Neuron (in vitro differentiated cells): ENCODE results near the gene ITGA1.
A peak's percentile ranks its signal among the peaks of the same experiment; 100 is the strongest.

Experiments used
- H2AFZ ChIP-seq: one replicate; pipeline ENCODE4 v1.6.1; 2013; ENCODE audit warnings: low read depth, mild to moderate bottlenecking, inconsistent platforms, low read length, moderate library complexity
- H3K27me3 ChIP-seq: one replicate; pipeline ENCODE4 v1.6.1; 2013; ENCODE audit warnings: low read length; ENCODE audit not compliant: insufficient read depth
- H3K36me3 ChIP-seq: one replicate; pipeline ENCODE4 v1.6.1; 2013; ENCODE audit warnings: low read length; ENCODE audit not compliant: insufficient read depth
- H3K4me1 ChIP-seq: one replicate; pipeline ENCODE4 v1.6.1; 2013; ENCODE audit warnings: low read length; ENCODE audit not compliant: insufficient read depth
- H3K4me3 ChIP-seq: 2 replicates; pipeline ENCODE4 v1.5.1; 2013; ENCODE audit warnings: mild to moderate bottlenecking, low read length, moderate library complexity
- H3K9me3 ChIP-seq: one replicate; pipeline ENCODE4 v1.6.1; 2013; ENCODE audit warnings: low read length

ITGA1 gene

DNA sequence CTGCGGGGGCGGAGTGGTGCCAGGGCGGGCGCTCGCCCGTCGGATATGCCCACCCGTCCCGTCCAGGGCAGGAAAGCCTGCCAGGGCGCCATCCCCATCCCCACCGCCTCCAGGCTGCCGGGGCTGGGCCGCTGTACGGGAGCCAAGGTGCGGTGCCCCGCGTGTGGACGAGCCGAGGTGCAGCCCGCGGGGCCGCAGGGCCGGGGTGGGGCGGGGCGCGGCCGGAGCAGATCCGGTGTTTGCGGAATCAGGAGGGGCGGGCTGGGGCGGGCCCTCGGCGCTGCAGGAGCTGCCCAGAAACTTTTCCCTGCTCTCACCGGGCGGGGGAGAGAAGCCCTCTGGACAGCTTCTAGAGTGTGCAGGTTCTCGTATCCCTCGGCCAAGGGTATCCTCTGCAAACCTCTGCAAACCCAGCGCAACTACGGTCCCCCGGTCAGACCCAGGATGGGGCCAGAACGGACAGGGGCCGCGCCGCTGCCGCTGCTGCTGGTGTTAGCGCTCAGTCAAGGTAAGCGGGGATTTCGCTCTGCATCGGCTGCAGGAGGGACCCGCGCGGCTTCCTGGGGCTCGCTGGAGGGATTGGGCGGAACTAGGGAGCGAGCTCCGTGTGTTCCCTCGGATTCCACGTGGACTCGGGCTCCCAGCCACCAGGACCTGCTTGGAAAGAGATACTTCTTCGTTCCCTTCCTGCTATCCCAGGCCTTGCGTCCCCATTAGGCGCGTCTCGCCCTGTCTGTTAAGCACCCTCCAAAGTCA is 201.5 kb downstream of the ITGA1 start, which contains the start of gene ITGA2:
Gene ITGA2 (plus strand): TSS at position 328 of the 756 bp plus-strand sequence. CDS start 117 bp downstream, at position 445.
- Histone ChIP-seq H3K27me3 (peaks cover 6% of the 10 kb centered on the region), H3K9me3 (no peaks in the 10 kb centered on the region), H3K4me1 (peaks cover 8% of the 10 kb centered on the region), H3K4me3 (peak within 1 kb of the TSS; percentile 92), H3K36me3 (no peaks in the 10 kb centered on the region), H2AFZ (peak within 1 kb of the TSS; percentile 97)

DNA sequence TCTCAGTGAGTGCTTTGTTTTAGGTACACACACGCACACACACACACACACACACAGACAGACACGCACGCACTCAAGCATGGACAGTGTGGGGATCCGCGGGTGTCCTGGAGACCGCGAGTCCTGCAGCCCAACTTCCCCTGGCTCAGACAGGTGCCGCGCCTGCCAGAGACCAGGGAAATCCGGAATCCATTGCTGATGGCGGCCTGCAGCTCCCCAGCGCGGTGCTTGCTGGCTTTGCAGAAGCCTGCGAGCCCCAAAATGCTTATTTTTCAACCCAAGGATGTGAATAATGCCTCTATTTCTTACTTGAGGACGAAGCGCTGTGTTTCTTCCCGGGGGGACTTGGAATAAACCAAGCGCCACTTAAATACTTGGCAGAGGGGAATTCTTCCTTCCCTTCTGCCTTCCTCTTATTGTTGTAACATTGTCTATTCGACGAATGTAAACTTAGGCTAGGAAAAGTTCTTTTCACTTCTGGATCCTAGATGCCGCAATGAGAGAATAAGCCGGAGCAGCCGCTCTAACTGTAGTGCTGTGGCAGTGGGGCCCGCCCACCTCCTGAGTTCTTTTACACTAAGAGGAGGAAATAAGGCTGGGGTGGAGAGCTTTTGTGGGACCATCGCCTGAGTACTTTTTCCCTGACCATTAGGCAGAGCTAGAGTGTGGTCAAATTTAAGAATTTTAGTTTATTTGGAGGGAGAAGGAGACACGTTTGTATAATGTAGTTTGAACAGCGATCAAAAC is 202.2 kb downstream of the ITGA1 start:
- Histone ChIP-seq H3K4me3 (peak overlapping the region; percentile 92), H3K36me3 (no peaks in the 10 kb centered on the region), H3K4me1 (peaks cover 8% of the 10 kb centered on the region), H3K9me3 (no peaks in the 10 kb centered on the region), H2AFZ (peak overlapping the region; percentile 97), H3K27me3 (peaks cover 6% of the 10 kb centered on the region)

DNA sequence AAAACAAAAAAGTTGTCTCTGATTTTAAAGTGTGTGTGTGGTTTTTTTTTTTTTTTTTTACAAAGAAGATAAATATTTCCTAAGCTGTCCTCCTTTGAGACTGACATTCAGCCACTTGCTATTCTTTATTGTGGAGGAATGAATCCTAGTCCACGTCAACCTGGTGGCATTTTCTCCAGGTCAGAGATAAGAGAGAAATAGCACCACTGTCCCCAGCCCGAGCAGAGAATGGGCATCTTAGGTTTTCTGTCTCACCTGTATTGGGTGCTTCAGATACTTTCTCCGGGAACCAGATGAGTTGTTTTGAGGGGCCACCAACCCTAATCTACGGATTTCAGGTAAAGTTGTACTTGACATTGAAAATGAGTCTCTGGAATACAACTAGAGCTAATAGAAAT is 202.8 kb downstream of the ITGA1 start:
- Histone ChIP-seq H3K36me3 (no peaks in the 10 kb centered on the region), H3K9me3 (no peaks in the 10 kb centered on the region), H3K4me3 (peak overlapping the region; percentile 92), H2AFZ (peak overlapping the region; percentile 97), H3K27me3 (peaks cover 6% of the 10 kb centered on the region), H3K4me1 (peaks cover 8% of the 10 kb centered on the region)

DNA sequence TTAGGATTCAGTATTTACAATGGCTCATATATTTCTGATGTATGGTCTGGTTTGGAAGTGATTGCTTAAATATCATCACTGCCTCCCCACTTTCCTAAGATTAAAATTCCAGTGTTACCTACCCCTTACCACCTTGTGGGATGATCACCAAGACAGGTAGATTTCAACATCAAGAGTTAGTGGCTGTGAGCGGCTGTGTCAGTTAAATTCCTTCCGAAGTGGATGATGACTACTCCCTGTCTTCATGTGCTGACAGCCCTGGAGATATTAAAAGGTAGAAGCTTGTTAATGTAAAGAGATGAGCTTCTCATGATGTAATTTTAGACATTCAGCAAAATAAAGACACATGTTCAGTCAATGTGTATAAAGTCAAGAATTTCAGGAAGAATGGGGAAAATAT is 205.7 kb downstream of the ITGA1 start:
- Histone ChIP-seq H2AFZ (no peak overlapping the region), H3K4me3 (no peak overlapping the region), H3K36me3 (no peaks in the 10 kb centered on the region), H3K4me1 (peaks cover 27% of the 10 kb centered on the region), H3K9me3 (no peaks in the 10 kb centered on the region), H3K27me3 (peaks cover 5% of the 10 kb centered on the region)

DNA sequence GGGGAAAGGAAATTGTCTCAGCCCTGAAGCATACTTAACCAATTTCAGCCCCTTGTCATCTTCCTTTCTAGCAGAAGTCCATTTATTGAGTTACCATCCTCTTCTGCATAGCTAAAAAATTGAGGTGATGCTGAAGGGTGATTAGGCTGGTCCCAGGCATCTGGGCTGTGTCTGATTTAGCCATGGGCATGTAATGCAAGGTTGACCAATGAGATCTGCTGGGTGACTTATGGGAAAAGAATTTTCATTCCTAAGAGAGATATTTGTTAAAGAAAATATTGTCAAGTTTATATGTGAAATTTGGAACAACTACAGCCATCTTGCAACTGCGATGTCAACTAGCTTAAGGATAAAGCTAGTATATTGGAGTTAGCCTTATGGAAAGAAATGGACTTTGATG is 206.6 kb downstream of the ITGA1 start:
- Histone ChIP-seq H3K27me3 (no peaks in the 10 kb centered on the region), H3K4me3 (no peak overlapping the region), H2AFZ (no peak overlapping the region), H3K9me3 (no peaks in the 10 kb centered on the region), H3K36me3 (no peaks in the 10 kb centered on the region), H3K4me1 (peaks cover 31% of the 10 kb centered on the region)

DNA sequence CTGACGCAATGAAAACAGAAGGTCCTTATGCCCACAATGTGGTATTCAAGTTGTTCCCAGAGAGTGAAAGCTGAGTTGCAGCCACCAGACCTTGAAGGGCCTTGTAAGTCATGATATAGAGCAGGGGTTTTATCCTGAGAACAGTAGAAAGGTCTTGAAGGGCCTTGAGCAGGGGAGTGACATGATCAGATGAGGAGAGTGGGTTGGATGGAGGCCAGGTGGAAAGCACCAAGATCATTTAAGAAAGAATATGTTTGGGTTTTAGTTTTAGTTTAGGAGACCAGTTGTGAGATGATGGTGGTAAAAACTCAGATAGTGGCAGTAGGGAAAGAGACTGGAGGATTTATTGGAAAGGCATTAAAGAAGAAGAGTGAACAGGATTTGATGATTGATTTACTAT is 207.4 kb downstream of the ITGA1 start:
- H3K9me3 ChIP-seq = no peaks in the 10 kb centered on the region
- no peak overlapping the region for H2AFZ ChIP-seq
- H3K4me1 ChIP-seq = peaks cover 34% of the 10 kb centered on the region
- no peaks in the 10 kb centered on the region for H3K36me3 ChIP-seq
- no peak overlapping the region for H3K4me3 ChIP-seq
- no peaks in the 10 kb centered on the region for H3K27me3 ChIP-seq

DNA sequence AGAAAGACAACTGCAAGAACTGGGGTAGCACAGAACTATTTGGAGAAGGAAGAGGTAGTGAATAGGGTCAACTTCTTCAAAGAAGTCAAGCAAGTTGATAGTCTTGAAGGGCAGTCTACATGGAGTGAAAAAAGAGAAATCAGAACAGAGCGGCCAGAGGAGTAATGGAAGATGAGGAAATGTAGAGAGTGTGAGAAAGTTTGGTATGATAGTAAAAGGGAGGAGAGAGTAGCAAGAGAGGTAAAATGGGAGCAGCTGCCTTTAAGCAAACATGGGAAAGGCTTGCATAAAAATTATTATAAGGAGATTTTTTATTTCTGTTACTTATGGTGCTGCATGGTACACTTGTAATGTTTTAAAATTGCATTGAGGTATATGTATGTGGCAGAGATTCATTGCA is 208.2 kb downstream of the ITGA1 start:
- Histone ChIP-seq H3K4me3 (no peak overlapping the region), H3K36me3 (no peaks in the 10 kb centered on the region), H3K9me3 (no peaks in the 10 kb centered on the region), H2AFZ (no peak overlapping the region), H3K4me1 (peaks cover 29% of the 10 kb centered on the region), H3K27me3 (no peaks in the 10 kb centered on the region)

DNA sequence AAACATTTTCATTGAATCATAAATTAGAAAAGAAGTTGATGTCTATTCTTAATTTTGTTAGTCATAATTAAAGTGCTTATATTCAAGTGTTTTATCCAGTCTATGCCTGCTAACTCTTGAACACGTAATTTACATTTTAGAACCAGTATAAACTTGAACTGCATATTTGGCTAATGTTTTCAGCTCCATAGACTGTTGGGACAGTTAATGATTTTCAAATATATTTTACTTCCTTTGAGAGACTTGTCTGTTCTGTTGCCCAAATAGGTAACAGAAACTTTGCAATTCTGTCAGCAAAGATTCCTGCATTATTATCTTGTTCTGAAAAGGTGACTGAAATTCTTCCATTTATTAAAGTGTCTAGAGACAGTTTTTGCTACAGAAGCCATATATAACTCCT is 209.3 kb downstream of the ITGA1 start:
- Histone ChIP-seq H2AFZ (no peak overlapping the region), H3K4me3 (no peak overlapping the region), H3K9me3 (no peaks in the 10 kb centered on the region), H3K27me3 (no peaks in the 10 kb centered on the region), H3K36me3 (no peaks in the 10 kb centered on the region), H3K4me1 (peaks cover 27% of the 10 kb centered on the region)

DNA sequence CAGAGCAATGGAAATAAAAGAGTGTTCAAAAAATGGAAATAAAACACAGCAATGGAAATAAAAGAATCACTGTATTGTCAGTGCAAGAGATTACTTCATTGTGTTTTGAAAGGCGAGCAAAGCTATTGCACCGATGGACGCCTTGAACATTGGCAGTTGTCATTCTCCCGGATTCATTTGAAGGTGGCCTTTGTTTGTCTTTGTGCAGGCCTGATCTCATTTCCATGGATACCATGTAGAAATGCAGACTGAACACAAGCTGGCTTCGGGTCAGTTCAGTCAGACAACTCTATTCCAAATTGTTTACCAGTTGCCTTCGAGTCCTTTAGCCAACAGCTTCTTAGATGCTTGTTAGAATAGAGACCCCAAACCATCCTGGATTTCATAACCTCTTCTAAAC is 209.7 kb downstream of the ITGA1 start:
- Histone ChIP-seq H2AFZ (no peak overlapping the region), H3K4me1 (peaks cover 27% of the 10 kb centered on the region), H3K9me3 (no peaks in the 10 kb centered on the region), H3K36me3 (no peaks in the 10 kb centered on the region), H3K27me3 (no peaks in the 10 kb centered on the region), H3K4me3 (no peak overlapping the region)

DNA sequence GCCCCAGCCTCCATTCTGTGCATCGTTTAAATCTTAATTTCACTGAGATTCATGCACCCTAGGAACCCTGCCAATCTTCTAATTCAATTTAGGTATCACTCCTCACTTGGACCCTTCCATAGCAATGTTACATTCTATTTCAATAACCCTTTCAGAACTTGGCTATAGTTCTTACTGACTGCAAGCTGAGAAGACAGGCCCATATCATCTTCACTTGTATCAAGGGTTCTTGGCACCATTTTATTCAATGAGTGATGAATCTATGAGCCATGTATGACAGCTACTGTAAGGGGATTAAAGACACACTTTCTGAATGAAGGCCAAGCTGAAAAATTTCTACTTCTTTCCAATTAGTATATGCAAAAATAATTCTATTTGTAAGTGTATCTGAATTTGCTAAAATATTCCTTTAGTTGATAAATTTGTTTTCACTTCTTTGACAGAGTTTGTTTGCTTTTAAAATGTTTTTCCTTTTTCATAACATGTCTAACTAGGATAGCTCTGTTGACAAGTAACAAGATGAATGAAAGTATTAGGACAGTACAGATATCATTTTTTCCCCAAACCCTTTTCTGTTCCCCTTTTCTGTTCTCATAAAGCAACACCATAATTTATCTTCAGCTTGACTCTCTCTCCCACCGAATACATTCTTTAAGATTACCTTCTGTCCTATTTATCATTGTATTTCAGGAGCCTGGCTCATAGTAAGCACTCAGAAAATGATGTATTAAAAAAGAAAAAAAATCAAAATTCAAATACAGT is 211.0 kb downstream of the ITGA1 start:
- Histone ChIP-seq H3K9me3 (no peaks in the 10 kb centered on the region), H3K36me3 (no peaks in the 10 kb centered on the region), H3K27me3 (no peaks in the 10 kb centered on the region)

DNA sequence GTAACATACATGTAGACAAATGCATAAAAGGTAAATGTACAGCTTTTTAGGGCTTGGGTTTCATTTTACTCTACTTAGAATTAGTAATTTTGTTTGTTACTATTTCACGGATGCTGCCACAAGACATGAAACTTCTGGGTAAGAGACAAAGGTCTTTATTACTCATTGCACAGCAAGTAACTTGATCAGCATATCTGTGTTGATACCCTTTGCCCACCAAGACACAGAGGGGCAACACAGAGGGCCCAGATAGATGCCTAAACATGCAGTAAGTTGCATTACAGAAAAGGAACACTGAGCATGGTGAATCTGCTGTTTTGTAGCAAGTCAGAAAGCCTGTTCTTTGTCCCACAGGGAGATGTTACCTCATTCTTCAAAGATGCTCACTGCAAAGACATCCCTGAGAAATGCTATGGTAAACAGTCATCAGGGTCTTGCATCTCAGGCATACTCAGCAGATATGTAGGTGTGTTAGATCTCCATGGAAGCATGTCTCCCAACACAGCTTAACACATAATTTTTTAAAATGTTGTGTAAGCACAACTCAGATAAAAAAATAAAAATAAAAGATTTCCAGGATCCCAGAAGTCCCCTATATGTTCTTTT is 211.7 kb downstream of the ITGA1 start:
- H2AFZ ChIP-seq = no peak overlapping the region

More for the DNA sequence above, 211.0 kb downstream of the ITGA1 start:
- Histone ChIP-seq H3K4me1 (peaks cover 27% of the 10 kb centered on the region), H3K4me3 (no peak overlapping the region), H2AFZ (no peak overlapping the region)

DNA sequence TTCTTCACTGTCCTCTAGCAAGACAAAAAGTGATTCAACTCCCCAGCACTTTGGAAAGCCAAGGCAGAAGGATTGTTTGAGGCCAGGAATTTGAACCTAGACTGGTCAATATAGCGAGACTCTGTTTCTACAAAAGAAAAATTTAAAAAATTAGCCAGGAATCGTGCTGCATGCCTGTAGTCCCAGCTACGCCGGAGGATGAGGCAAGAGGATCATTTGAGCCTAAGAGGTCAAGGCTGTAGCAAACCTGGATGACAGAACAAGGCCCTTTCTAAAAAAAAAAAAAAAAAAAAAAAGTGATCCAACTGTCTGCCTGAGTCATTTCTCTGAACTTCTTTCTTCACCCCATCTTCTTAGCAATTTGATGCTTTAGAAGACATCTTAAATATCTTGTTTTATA is 213.8 kb downstream of the ITGA1 start:
- Histone ChIP-seq H3K4me1 (peaks cover 34% of the 10 kb centered on the region), H3K9me3 (no peaks in the 10 kb centered on the region), H3K27me3 (no peaks in the 10 kb centered on the region), H3K4me3 (no peak overlapping the region), H2AFZ (no peak overlapping the region), H3K36me3 (peaks cover 3% of the 10 kb centered on the region)

More for the DNA sequence above, 211.7 kb downstream of the ITGA1 start:
- Histone ChIP-seq H3K9me3 (no peaks in the 10 kb centered on the region), H3K4me1 (peaks cover 27% of the 10 kb centered on the region), H3K36me3 (peaks cover 3% of the 10 kb centered on the region), H3K4me3 (no peak overlapping the region), H3K27me3 (no peaks in the 10 kb centered on the region)
